HG03196 (cell line): ENCODE data around the gene SCFD2.

ENCODE experiments used
- ATAC-seq: cut with Tn5 transposase; IDR thresholded peaks from one replicate; pipeline ENCODE4 v1.9.1; 2021; ENCODE audit not compliant: unreplicated experiment

The SCFD2 gene

GRCh38 chr4:53118676-53119075 lies 247.2 kb downstream of the SCFD2 start:
- ATAC-seq = no peak

GRCh38 chr4:53116954-53117353 lies 248.9 kb downstream of the SCFD2 start:
- no peak for ATAC-seq

DNA sequence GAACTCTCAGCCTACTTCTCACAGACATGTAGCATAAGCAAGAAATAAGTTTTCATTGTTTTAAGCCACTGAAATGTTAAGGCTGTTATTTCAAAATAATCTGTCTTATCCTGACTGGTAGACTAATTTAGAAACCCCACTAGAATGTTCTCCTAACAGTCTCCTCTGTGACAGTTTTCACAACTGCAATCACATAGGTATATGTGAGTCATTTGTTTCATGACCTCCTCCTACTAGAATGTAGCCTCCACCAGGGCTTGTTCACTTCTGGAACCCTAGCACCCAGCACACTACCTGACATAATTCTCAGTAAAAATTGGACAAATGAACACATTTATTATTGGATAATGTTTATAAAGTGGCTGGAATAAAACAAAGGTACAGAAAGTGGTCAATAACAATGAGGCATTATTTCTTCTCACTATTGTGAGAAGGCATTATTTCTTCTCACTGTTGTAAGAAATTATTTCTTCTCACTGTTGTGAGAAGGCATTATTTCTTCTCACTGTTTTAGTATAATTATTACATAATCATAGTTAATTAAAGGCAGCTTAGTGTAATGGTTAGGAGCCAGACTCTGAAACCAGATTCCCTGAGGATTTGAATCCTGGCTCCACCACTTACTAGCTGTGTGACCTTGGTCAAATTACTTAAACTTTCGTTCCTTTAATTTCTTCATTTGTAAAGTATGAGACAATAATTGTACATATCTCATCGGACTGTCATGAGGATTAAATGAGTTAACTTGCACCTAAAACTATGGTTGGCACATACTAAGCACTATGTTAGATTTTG lies 252.2 kb downstream of the SCFD2 start:
- no peak for ATAC-seq

DNA sequence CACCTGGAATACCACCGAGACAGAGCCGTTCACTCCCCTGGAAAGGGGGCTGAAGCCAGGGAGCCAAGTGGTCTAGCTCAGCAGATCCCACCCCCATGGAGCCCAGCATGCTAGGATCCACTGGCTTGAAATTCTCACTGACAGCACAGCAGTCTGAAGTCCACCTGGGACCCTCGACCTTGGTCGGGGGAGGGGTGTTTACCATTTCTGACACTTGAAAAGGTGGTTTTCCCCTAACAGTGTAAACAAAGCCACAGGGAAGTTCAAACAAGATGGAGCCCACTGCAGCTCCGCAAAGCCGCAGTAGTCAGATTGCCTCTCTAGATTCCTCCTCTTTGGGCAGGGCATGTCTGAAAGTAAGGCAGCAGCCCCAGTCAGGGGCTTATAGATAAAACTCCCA lies 260.5 kb downstream of the SCFD2 start:
- no peak for ATAC-seq

DNA sequence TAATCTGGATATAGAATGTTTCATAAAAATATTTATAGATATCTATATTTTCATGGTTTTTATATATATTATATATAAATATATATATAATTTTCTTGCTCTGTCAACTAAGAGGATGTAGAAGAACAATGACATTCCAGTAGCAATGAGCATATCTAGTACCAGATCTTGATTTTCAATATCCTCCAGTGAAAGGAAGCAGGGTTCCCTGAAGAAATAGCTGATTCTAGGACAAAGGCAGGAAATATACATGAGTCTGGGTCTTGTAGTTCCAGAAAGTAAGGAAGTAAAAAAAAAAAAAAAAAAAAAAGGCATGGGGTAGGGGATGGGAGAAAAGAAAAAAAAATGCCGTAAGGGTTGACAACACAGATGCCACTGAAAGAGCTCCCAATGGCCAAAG lies 262.4 kb downstream of the SCFD2 start:
- ATAC-seq = no peak

GRCh38 chr4:53101191-53101581 lies 264.7 kb downstream of the SCFD2 start:
- ATAC-seq = no peak

- no peak for ATAC-seq
Measured at GRCh38 chr4:53100501-53101190, 265.2 kb downstream of the SCFD2 start.

DNA sequence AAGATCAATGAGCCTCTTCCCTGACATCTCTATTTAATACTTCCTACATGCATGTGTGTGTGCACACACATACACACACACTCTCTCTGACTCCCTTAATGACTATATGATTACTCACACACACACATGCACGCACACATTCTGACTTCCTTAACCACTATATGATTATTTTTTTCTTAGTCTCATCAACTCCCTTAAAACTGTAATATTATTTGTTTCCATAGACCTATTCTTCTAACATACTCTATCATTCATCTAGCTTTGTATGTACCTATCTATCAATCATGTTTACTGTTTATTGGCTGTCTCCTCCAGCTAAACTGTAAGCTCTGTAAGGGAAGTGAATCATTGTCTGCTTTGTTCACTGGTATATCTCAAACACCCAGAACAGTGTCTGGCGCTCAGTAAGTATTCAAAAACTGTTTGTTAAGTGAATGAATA lies 267.2 kb downstream of the SCFD2 start:
- no peak for ATAC-seq

GRCh38 chr4:53094040-53094439 lies 271.8 kb downstream of the SCFD2 start:
- ATAC-seq = no peak

DNA sequence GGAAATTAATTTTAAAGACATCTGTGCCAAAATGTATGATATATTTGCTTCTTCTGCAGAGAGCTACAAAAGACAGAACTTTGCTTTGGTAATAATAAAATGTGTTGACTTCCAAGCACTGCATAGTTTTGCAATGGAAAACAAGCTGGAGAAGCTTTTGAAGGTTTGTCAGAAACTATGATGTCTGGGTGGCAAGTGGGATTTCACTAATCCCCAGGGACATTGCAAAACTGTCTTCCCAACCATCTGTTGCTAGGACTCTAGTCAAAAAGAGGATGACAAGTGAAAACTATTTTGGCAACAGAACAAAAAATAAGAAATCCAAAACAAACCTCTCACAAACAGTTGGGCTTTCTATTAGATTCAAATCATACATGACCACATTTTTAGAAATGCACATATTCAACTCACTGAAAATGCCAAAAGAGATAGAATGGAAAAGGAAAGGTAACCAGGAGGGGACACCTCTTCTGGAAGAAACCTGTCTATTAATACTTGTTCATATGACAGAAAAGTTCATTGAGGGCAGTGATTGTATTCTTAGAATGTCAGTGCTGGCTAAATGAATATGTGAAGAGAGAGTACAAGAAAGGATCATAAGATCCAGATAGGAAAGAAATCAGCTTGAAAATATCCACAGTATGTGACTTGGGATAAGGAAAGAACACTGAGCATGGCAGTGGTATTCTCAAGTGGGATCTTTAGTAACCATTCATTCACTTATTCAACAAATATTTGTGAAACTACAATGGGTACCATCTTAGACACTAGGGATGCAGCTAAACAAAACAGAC lies 275.7 kb downstream of the SCFD2 start:
- no peak for ATAC-seq

GRCh38 chr4:53088152-53088551 lies 277.7 kb downstream of the SCFD2 start:
- no peak for ATAC-seq

DNA sequence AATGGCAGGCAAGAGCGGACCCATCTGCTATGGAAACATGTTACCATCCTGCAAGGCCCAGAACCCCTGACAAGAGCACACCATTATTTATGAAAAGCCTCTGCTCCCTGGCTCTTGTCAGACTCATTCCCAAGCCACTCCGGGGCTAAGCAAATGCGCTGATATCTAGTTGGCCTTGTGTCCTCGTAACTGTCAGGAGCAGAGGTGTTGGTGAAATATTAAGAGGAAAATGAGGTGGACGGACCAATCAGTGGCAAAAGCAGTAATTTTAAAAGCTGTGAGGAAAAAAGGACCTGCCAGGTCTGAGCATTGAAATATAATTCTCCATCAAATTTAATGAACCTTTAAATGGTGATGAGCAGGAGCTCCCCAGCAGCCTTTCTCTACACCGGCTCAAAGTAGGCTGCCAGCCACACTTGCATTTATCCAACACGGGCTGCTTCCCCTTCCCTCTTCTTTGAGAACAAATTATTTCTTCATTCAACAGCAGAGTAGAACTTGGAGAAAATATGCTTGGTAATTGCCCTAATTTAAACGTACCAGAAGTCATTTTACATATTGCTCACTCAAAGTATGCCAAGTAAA lies 289.4 kb downstream of the SCFD2 start:
- no peak for ATAC-seq

DNA sequence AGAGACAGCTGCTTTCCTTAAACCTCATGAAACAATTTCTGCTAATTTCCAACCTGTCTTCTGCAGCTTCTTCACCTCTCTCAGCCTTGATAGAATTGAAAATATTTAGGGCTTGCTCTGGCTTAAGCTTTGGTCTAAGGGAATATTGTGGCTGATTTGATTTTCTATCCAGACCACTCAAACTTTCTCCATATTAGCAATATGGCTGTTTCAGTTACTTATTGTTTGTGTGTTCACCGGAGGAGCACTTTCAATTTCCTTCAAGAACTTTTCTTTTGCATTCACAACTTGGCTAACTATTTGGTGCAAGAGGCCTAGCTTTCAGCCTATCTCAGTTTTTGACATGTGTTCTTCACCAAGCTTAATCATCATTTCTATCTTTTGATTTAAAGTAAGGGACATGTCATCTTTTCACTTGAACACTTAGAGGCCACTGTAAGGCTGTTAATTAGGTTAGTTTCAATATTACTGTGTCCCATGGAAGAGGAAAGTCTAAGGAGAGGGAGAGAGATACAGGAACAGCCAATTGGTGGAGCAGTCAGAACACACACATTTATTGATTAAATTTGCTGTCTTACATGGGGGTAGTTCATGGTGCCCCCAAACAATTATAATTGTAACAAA lies 290.6 kb downstream of the SCFD2 start:
- ATAC-seq = no peak

DNA sequence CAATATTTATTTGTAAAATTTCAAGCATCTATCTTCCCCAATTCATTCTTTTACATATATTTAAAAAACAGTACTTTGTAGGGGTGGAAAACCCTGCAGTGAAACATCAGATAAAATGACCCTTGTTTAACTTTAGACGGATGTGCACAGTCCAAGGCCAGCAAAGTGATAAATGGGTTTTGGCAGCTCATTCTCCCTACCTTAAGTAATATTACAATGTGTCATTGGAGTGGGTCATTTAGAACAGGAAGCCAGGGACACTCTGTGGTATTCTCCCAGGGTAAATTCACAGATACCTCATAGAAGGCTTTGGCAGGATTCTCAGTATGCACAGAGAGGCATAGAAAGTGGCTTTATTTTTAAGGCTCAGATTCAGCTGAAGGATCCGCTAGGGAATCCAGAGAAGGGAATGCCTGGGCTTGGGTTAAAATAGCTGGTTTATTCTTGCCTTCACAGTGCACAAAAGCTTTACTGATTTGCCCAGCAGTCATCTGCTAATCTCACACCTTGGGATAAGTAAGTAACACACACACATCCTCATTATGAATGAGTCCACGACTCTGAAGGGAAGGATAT lies 297.0 kb downstream of the SCFD2 start:
- ATAC-seq = no peak

DNA sequence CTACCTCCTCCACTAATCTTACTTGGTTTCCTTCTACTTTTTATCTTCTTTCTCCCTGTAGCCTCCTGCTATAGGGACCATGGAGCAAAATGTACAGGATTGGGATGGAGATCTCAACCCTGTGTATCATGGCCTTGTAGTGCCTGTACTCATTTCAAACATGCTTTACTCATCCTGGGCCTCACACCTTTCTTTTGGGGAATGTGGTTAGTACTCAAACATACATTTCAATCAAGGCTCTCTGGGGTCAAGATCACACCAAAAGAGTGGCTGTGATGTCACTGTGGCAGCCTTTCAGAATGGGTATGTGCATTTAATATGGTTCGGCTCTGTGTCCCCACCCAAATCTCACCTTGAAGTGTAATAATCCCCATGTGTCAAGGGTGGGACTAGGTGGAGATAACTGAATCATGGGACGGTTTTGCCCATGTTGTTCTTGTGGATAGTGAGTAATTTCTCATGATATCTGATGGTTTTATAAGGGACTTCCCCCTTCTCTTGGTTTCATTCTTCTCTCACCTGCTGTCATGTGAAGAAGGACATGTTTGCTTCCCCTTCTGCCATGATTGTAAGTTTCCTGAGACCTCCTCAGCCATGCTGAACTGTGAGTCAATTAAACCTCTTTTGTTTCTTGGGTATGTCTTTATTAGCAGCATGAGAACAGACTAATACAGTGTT lies 298.6 kb downstream of the SCFD2 start:
- no peak for ATAC-seq

DNA sequence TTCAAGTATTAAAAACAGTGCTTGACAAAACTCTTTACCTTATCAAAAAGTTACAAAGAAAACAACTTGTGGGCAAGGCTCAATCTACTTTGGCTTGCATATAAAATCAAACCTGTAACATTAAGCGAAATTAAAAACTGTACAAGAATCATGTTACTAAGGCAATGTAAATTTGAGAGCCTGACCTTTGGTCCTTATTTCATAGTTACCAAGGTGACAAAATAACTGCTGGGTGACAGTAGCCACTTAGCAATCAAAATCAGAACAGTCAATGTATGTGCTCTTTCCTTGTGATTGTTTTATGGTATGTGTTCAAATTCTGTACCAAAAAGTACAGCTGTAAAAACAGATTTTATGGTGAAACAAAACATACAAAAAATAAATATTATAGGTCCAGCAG lies 299.7 kb downstream of the SCFD2 start:
- ATAC-seq = no peak

DNA sequence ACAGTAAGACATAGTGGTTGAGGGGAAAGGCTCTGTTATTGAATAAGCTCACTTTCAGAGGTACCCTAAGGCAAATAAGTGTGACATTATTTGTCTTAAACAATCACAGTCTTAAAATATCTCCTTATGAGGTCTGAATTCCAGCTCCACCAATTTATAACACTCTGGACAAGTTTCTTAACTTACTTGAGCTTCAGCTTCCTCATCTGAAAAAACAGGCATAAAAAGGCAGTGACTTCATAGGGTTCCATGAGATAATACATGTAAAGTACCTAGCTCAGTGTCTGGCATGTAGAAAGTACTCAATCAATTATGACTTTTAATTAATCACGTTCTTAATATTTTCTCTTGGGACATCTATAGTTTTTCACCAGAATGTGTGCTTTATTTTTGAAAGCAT lies 301.3 kb downstream of the SCFD2 start:
- no peak for ATAC-seq

DNA sequence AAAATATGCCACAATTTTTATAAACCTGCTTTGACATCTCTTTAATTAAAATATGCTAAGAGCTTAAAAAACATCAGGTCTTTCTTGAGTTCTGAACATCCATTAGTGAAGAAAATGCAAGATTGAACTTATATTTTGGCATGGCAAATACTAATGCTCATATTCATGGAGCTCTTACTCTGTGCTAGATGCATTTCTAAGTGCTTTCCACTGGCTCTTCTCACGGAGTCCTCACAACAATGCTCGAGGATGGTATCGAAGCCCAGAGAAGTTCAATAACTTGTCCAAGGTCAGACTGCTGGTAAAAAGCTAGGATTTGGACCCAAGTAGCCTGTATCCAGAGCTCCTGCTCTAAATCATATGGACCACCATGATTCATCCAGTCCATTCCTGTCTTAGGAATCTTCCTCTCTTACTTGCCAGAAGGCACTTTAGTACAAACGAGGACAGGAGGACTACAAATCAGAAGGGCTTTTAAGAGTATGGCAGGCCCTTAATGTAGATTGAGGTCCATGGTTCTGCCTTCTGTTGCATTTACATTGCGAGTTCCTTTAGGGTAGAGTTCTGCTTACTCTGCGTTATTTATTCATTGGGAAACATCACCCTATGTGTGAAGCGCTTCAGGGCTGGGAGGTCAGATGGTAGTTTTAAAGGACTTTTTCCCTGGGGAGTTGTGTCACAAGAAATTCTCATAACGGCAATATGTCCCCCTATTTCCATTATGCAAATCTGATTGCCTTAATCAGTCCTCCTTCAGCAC lies 304.6 kb downstream of the SCFD2 start:
- no peak for ATAC-seq

GRCh38 chr4:53060278-53060677 lies 305.6 kb downstream of the SCFD2 start:
- no peak for ATAC-seq
